Liver (tissue), 9 donors: ENCODE measurements around the gene GRID1. TPM values are rescaled to one million over a fixed set of nuclear protein-coding genes. Genes with fewer than 3 reads are reported as not detected.

ENCODE experiments used
- DNase-seq: peaks from one replicate; pipeline ENCODE4 v3.0.0-alpha.2; 2017; ENCODE audit warnings: low spot score
- H3K27ac ChIP-seq, 2 donors: one replicate each; pipeline ENCODE4 v1.7.0; 2013; ENCODE audit warnings: inconsistent platforms in 2 of 2, low read length in 2 of 2, control low read depth in 1 of 2, low read depth in 1 of 2, mild to moderate bottlenecking in 1 of 2
- H3K27me3 ChIP-seq, 4 donors: one replicate each; pipeline versions ENCODE4 v1.6.1 to v1.7.0; 2013; ENCODE audit warnings: low read length in 3 of 4, inconsistent platforms in 1 of 4, mild to moderate bottlenecking in 1 of 4, moderate library complexity in 1 of 4; ENCODE audit not compliant: control insufficient read depth in 4 of 4, insufficient read depth in 4 of 4
- H3K36me3 ChIP-seq, 4 donors: one replicate each; pipeline versions ENCODE4 v1.6.1 to v1.7.0; 2013; ENCODE audit warnings: low read length in 3 of 4, mild to moderate bottlenecking in 3 of 4, low read depth in 1 of 4, moderate library complexity in 1 of 4; ENCODE audit not compliant: control insufficient read depth in 4 of 4, insufficient read depth in 3 of 4
- H3K4me1 ChIP-seq, 4 donors: one replicate each; pipeline versions ENCODE4 v1.6.1 to v1.7.0; 2013; ENCODE audit warnings: low read length in 3 of 4, mild to moderate bottlenecking in 3 of 4, moderate library complexity in 1 of 4; ENCODE audit not compliant: control insufficient read depth in 4 of 4, insufficient read depth in 4 of 4
- H3K4me3 ChIP-seq, 3 donors: one replicate each; pipeline versions ENCODE4 v1.6.1 to v1.7.0; 2013; ENCODE audit warnings: low read length in 3 of 3, control low read depth in 1 of 3, low read depth in 1 of 3, mild to moderate bottlenecking in 1 of 3
- H3K9ac ChIP-seq, 2 donors: one replicate each; pipeline ENCODE4 v1.7.0; 2013; ENCODE audit warnings: low read length in 2 of 2, mild to moderate bottlenecking in 2 of 2, moderate library complexity in 2 of 2, control low read depth in 1 of 2, low read depth in 1 of 2
- H3K9me3 ChIP-seq, 4 donors: one replicate each; pipeline versions ENCODE4 v1.6.1 to v1.7.0; 2013; ENCODE audit warnings: low read length in 3 of 4; ENCODE audit not compliant: control insufficient read depth in 4 of 4
- EGR1 ChIP-seq, 2 donors: IDR thresholded peaks; 2 replicates each; pipeline ENCODE4 v1.6.1; 2016 to 2018; ENCODE audit warnings: antibody characterized with exemption in 2 of 2, low read depth in 2 of 2
- FOXA1 ChIP-seq: IDR thresholded peaks from 2 replicates; pipeline ENCODE4 v1.6.1; 2016; ENCODE audit warnings: antibody characterized with exemption
- FOXA2 ChIP-seq: IDR thresholded peaks from 2 replicates; pipeline ENCODE4 v1.6.1; 2016; ENCODE audit warnings: antibody characterized with exemption
- GABPA ChIP-seq, 2 donors: IDR thresholded peaks in 1 of 2; conservative IDR thresholded peaks in 1 of 2; 2 replicates each; pipeline ENCODE4 v1.6.1; 2016; ENCODE audit warnings: antibody characterized with exemption in 2 of 2, mild to moderate bottlenecking in 1 of 2, moderate library complexity in 1 of 2
- HNF4A ChIP-seq, 2 donors: conservative IDR thresholded peaks; 2 replicates each; pipeline ENCODE4 v1.6.1; 2016; ENCODE audit warnings: antibody characterized with exemption in 2 of 2, mild to moderate bottlenecking in 2 of 2
- HNF4G ChIP-seq: IDR thresholded peaks from 2 replicates; pipeline ENCODE4 v1.6.1; 2016; ENCODE audit warnings: antibody characterized with exemption
- JUND ChIP-seq, 2 donors: IDR thresholded peaks; 2 replicates each; pipeline ENCODE4 v1.6.1; 2016; ENCODE audit warnings: antibody characterized with exemption in 2 of 2
- NR2F2 ChIP-seq: IDR thresholded peaks from 2 replicates; pipeline ENCODE4 v1.6.1; 2016; ENCODE audit warnings: antibody characterized with exemption
- RXRA ChIP-seq, 2 donors: IDR thresholded peaks; 2 replicates each; pipeline ENCODE4 v1.6.1; 2017 to 2018; ENCODE audit warnings: antibody characterized with exemption in 2 of 2, mild to moderate bottlenecking in 1 of 2
- SP1 ChIP-seq: IDR thresholded peaks from 2 replicates; pipeline ENCODE4 v1.6.1; 2018; ENCODE audit warnings: antibody characterized with exemption, mild to moderate bottlenecking
- TAF1 ChIP-seq: conservative IDR thresholded peaks from 2 replicates; pipeline ENCODE4 v1.6.1; 2016; ENCODE audit warnings: antibody characterized with exemption, mild to moderate bottlenecking
- YY1 ChIP-seq: IDR thresholded peaks from 2 replicates; pipeline ENCODE4 v1.6.1; 2016; ENCODE audit warnings: antibody characterized with exemption, mild to moderate bottlenecking
- WGBS: extraction: QIAGEN DNeasy Blood & Tissue Kit; methylation state at CpG from one replicate; pipeline ENCODE4 v1.1.7; 2013; 5-methylcytosine and 5-hydroxymethylcytosine counted together
- polyA plus RNA-seq, 2 donors: library from polyadenylated mRNA; stranded (reverse) in 1 of 2; unstranded in 1 of 2; fragments of 200-250 nt in 1 of 2; fragments of >200 nt in 1 of 2; fragmentation: Nextera tagmentation in 1 of 2; extraction: Ambion mirVana in 1 of 2; gene quantifications; one replicate each; pipeline versions ENCODE4 v1.2.1 to v1.2.3, GENCODE V29; 2013 to 2015
- total RNA-seq, 2 donors: library from RNA; depleted of rRNA; stranded (reverse); fragments of >200 nt; gene quantifications; one replicate each; pipeline ENCODE4 v1.2.3, GENCODE V29; 2014
- TF ChIP-seq, protein P1 (sequence below): IDR thresholded peaks from 2 replicates; pipeline ENCODE4 v1.6.1; 2016; ENCODE audit warnings: antibody characterized with exemption
- TF ChIP-seq, protein P2 (sequence below): IDR thresholded peaks from 2 replicates; pipeline ENCODE4 v1.6.1; 2016; ENCODE audit warnings: antibody characterized with exemption
- TF ChIP-seq, protein P3 (sequence below): fragments of 150-350 bp; IDR thresholded peaks from 2 replicates; pipeline ENCODE4 v1.5.1; 2017; ENCODE audit warnings: improper control_type of control experiment, low read depth, low read length; ENCODE audit not compliant: missing input control
- TF ChIP-seq, protein P4 (sequence below): IDR thresholded peaks from 2 replicates; pipeline ENCODE4 v1.6.1; 2016; ENCODE audit warnings: antibody characterized with exemption
- TF ChIP-seq, protein P5 (sequence below): IDR thresholded peaks from 2 replicates; pipeline ENCODE4 v1.6.1; 2016; ENCODE audit warnings: antibody characterized with exemption, mild to moderate bottlenecking
- donor health status: healthy.
- donor health status: healthy.
- donor health status: healthy.
- donor health status: healthy.
- donor health status: healthy.

GRID1 gene
- total and polyA plus RNA-seq, 4 donors: 0.09 to 0.17 (median 0.14) TPM; not detected in 1

DNA sequence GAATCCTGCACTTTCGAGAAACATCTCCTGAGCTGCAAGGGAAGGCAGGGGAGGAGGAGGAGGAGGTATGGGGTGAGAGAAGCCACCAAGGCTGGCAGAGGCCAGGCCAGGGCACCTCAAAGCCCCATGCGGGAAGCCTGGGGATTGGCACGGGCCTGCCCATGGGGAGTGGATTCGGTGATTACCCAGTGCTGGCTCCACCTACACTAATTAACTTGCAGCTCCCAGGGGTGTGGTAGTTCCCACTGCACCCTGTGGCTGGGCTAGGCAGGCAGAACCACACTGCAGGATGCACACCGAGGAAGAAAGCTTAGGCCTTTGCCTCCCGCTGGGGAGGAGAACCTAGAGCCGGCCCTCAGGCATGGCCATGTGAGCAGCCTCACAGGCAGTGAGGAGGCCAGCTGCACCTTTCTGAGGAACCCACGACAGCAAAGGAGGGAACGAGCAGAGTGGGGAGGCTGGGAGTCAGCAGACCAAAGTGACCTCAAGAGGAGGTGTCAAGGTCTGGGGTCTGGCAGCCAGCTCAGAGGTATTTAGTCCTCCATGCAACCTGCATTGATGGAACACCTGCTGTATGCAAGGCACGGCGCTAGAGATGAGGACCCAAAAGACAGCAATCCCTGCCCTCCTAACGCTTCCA is 27.2 kb downstream of the GRID1 start (continued):
- TF ChIP-seq, protein P1, sequence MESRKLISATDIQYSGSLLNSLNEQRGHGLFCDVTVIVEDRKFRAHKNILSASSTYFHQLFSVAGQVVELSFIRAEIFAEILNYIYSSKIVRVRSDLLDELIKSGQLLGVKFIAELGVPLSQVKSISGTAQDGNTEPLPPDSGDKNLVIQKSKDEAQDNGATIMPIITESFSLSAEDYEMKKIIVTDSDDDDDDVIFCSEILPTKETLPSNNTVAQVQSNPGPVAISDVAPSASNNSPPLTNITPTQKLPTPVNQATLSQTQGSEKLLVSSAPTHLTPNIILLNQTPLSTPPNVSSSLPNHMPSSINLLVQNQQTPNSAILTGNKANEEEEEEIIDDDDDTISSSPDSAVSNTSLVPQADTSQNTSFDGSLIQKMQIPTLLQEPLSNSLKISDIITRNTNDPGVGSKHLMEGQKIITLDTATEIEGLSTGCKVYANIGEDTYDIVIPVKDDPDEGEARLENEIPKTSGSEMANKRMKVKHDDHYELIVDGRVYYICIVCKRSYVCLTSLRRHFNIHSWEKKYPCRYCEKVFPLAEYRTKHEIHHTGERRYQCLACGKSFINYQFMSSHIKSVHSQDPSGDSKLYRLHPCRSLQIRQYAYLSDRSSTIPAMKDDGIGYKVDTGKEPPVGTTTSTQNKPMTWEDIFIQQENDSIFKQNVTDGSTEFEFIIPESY: no peak

DNA sequence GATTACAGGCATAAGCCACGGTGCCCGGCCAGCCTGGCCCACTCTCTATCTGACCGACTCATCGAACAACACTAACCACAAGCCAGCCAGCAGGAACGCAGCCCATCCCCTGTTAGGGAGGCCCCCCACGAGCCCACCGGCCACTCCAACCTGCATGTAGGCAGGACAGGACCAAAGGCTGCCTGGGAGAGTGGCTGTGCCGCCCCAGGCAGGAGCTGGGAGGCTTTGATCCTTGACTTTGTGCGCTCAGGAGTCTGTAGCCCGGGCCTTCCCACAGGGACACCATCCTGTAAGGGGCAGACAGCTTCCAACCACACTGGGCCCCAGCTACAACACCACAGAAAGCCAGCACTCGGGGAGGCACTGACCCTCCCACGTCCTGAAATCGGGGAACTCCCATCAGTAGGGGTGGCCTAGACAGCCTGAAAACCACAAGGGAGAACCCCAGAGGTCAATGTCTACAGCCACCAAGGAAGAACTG is 29.4 kb downstream of the GRID1 start:
- no peaks in the 10 kb centered on the region for H3K27me3 ChIP-seq
- H3K4me1 ChIP-seq: no peaks in the 10 kb centered on the region
- DNase-seq: no peak
- no peaks in the 10 kb centered on the region for H3K36me3 ChIP-seq
- H3K9ac ChIP-seq: no peak overlapping the region
- TF ChIP-seq JUND (IDR thresholded peaks at IDR 0.05) (no peak), HNF4A (conservative IDR thresholded peaks at IDR 0.05) (no peak), HNF4G (no peak), EGR1 (IDR thresholded peaks at IDR 0.05; ENCODE audit: low read depth in 2 of 2) (no peak), TAF1 (no peak), GABPA (IDR thresholded peaks at IDR 0.05 in 1 of 2, conservative IDR thresholded peaks at IDR 0.05 in 1 of 2) (no peak), SP1 (no peak), FOXA1 (no peak), NR2F2 (no peak), RXRA (IDR thresholded peaks at IDR 0.05) (no peak), YY1 (no peak), FOXA2 (no peak)
- TF ChIP-seq, protein P2, sequence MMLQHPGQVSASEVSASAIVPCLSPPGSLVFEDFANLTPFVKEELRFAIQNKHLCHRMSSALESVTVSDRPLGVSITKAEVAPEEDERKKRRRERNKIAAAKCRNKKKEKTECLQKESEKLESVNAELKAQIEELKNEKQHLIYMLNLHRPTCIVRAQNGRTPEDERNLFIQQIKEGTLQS: no peak
- TF ChIP-seq, protein P3, sequence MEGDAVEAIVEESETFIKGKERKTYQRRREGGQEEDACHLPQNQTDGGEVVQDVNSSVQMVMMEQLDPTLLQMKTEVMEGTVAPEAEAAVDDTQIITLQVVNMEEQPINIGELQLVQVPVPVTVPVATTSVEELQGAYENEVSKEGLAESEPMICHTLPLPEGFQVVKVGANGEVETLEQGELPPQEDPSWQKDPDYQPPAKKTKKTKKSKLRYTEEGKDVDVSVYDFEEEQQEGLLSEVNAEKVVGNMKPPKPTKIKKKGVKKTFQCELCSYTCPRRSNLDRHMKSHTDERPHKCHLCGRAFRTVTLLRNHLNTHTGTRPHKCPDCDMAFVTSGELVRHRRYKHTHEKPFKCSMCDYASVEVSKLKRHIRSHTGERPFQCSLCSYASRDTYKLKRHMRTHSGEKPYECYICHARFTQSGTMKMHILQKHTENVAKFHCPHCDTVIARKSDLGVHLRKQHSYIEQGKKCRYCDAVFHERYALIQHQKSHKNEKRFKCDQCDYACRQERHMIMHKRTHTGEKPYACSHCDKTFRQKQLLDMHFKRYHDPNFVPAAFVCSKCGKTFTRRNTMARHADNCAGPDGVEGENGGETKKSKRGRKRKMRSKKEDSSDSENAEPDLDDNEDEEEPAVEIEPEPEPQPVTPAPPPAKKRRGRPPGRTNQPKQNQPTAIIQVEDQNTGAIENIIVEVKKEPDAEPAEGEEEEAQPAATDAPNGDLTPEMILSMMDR: no peak
- TF ChIP-seq, protein P1: no peak
- TF ChIP-seq, protein P4, sequence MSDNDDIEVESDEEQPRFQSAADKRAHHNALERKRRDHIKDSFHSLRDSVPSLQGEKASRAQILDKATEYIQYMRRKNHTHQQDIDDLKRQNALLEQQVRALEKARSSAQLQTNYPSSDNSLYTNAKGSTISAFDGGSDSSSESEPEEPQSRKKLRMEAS: no peak
- TF ChIP-seq, protein P5, sequence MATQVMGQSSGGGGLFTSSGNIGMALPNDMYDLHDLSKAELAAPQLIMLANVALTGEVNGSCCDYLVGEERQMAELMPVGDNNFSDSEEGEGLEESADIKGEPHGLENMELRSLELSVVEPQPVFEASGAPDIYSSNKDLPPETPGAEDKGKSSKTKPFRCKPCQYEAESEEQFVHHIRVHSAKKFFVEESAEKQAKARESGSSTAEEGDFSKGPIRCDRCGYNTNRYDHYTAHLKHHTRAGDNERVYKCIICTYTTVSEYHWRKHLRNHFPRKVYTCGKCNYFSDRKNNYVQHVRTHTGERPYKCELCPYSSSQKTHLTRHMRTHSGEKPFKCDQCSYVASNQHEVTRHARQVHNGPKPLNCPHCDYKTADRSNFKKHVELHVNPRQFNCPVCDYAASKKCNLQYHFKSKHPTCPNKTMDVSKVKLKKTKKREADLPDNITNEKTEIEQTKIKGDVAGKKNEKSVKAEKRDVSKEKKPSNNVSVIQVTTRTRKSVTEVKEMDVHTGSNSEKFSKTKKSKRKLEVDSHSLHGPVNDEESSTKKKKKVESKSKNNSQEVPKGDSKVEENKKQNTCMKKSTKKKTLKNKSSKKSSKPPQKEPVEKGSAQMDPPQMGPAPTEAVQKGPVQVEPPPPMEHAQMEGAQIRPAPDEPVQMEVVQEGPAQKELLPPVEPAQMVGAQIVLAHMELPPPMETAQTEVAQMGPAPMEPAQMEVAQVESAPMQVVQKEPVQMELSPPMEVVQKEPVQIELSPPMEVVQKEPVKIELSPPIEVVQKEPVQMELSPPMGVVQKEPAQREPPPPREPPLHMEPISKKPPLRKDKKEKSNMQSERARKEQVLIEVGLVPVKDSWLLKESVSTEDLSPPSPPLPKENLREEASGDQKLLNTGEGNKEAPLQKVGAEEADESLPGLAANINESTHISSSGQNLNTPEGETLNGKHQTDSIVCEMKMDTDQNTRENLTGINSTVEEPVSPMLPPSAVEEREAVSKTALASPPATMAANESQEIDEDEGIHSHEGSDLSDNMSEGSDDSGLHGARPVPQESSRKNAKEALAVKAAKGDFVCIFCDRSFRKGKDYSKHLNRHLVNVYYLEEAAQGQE: no peak
- 85% methylated on average over 13 of the region's 13 CpGs for WGBS
- no peak overlapping the region for H3K27ac ChIP-seq
- no peak overlapping the region for H3K4me3 ChIP-seq
- H3K9me3 ChIP-seq: no peaks in the 10 kb centered on the region
